BJ (cell line): ENCODE results near the gene USP38. TPM values are rescaled to one million over a fixed set of nuclear protein-coding genes. Genes with fewer than 3 reads are reported as not detected.

ENCODE experiments used
- CTCF ChIA-PET: fragments of 350-600 bp; formaldehyde crosslinking; extraction: SDS; loops from one replicate; lab custom pipeline; 2021; ENCODE audit warnings: antibody characterized with exemption, inconsistent platforms; lab: Yijun Ruan, JAX
- POLR2A ChIA-PET: fragments of 300-600 bp; sonication (Branson Sonifier 250); formaldehyde crosslinking; extraction: SDS; loops from one replicate; lab custom pipeline; 2021; ENCODE audit warnings: antibody characterized with exemption; lab: Charles Lee
- DNase-seq: peaks from one replicate; pipeline ENCODE4 v3.0.0-alpha.2; 2011; ENCODE audit warnings: low read depth
- H3K27me3 ChIP-seq: 2 replicates; pipeline ENCODE4 v1.6.0; 2011; ENCODE audit warnings: low read length; ENCODE audit not compliant: control insufficient read depth, insufficient read depth
- H3K36me3 ChIP-seq: 2 replicates; pipeline ENCODE4 v1.5.1; 2011; ENCODE audit warnings: low read length; ENCODE audit not compliant: control insufficient read depth, insufficient read depth
- H3K4me3 ChIP-seq: 2 replicates; pipeline ENCODE4 v1.5.1; 2011; ENCODE audit warnings: low read depth, mild to moderate bottlenecking, control low read depth, low read length
- polyA plus RNA-seq: library from polyadenylated mRNA; depleted of rRNA; stranded (reverse); fragments of >200 nt; gene quantifications from 2 replicates; pipeline ENCODE4 v1.2.3, GENCODE V29; 2011
- TF ChIP-seq, protein P1 (sequence below): IDR thresholded peaks from 2 replicates; pipeline ENCODE4 v1.5.1; 2011; ENCODE audit warnings: low read depth, mild to moderate bottlenecking, control low read depth, inconsistent platforms, low read length, moderate library complexity; ENCODE audit not compliant: insufficient read depth

The USP38 gene
- polyA plus RNA-seq, 1 experiment: 10.8 TPM

DNA sequence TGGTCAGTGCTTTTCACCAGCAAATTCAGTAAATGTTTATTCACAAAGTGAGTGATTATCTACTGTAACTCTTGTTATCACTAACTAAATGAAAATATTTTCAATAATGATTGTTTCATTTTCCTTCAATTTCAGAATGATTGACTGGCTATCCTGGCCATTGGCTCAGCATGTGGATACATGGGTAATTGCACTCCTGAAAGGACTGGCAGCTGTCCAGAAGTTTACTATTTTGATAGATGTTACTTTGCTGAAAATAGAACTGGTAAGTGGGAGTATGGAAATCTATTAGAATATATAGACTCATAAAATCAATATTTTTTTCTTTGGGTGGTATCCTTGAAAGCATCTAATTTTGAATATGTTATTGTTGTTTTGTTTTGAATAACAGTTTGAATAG is 10.9 kb downstream of the USP38 start:
- CTCF ChIA-PET: interaction anchor here (0.6 kb wide), 1 partner anchor 118 kb away, joined by 3 read pairs; no protein-coding TSS in a partner anchor

GRCh38 chr4:143196323-143196722 is 11.6 kb downstream of the USP38 start:
- DNase-seq: no peak
- H3K4me3 ChIP-seq: no peak overlapping the region
- H3K36me3 ChIP-seq: peaks cover 7% of the 10 kb centered on the region
- TF ChIP-seq, protein P1, sequence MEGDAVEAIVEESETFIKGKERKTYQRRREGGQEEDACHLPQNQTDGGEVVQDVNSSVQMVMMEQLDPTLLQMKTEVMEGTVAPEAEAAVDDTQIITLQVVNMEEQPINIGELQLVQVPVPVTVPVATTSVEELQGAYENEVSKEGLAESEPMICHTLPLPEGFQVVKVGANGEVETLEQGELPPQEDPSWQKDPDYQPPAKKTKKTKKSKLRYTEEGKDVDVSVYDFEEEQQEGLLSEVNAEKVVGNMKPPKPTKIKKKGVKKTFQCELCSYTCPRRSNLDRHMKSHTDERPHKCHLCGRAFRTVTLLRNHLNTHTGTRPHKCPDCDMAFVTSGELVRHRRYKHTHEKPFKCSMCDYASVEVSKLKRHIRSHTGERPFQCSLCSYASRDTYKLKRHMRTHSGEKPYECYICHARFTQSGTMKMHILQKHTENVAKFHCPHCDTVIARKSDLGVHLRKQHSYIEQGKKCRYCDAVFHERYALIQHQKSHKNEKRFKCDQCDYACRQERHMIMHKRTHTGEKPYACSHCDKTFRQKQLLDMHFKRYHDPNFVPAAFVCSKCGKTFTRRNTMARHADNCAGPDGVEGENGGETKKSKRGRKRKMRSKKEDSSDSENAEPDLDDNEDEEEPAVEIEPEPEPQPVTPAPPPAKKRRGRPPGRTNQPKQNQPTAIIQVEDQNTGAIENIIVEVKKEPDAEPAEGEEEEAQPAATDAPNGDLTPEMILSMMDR: no peak
- ChIA-PET POLR2A (no interaction called here), CTCF (interaction anchor here (0.6 kb wide), 1 partner anchor 117 kb away, joined by 3 read pairs; no protein-coding TSS in a partner anchor)
- H3K27me3 ChIP-seq: no peaks in the 10 kb centered on the region

More for the DNA sequence above, 10.9 kb downstream of the USP38 start:
- no peak overlapping the region for H3K4me3 ChIP-seq
- H3K36me3 ChIP-seq: peaks cover 7% of the 10 kb centered on the region
- no peak for DNase-seq
- POLR2A ChIA-PET: no interaction called here
- H3K27me3 ChIP-seq: no peaks in the 10 kb centered on the region
- TF ChIP-seq, protein P1: no peak

GRCh38 chr4:143199503-143199902 is 14.8 kb downstream of the USP38 start:
- TF ChIP-seq, protein P1: no peak
- DNase-seq: no peak
- Histone ChIP-seq H3K27me3 (no peaks in the 10 kb centered on the region), H3K36me3 (peaks cover 7% of the 10 kb centered on the region), H3K4me3 (no peak overlapping the region)
- POLR2A ChIA-PET: no interaction called here
- CTCF ChIA-PET: no interaction called here

DNA sequence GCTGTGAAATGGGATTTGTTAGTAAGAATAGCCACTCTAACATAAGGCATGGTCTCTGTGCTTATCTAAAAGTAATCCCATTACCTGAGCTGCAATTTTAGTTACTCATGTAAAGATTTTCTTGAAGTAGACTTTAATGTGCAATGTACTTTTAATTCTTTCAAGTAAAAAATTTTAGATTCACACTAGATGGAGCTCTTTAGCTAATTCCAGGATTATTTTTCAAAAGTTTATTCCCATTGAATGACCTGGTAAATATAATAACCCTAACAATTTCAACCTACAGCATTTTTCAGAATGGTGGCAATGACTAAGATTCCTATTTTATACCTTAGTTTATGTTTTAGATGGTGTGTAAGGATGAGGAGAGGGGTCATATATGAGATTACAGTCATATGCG is 18.1 kb downstream of the USP38 start:
- POLR2A ChIA-PET: no interaction called here
- TF ChIP-seq, protein P1: peak; percentile 21; the same call in 1 of the 2 replicates
- Histone ChIP-seq H3K36me3 (peaks cover 5% of the 10 kb centered on the region), H3K4me3 (no peak overlapping the region), H3K27me3 (no peaks in the 10 kb centered on the region)
- CTCF ChIA-PET: interaction anchor here (0.9 to 4.3 kb wide), 6 partner anchors 9 to 281 kb away, joined by 3 to 16 read pairs (median 7); no protein-coding TSS in a partner anchor
- DNase-seq: no peak

DNA sequence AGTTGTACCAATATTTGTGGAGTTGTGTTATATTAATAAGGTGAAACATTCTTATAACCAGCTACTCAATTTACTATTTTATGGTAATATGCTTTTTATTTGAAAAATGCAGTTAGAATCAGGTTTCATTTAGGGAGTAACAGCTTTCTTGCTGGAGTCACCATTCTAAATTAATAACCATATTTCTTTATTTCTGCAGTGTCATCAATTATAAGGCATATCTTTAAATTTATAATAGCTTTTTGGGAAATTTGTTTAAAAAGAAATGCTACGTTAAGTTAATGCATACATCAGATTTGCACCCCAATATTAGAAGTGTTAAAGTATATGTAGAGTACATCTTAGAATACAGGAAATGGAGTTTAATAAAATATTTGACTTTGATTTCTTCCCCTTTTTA is 18.9 kb downstream of the USP38 start:
- CTCF ChIA-PET: interaction anchor here (1.3 to 4.3 kb wide), 5 partner anchors 10 to 281 kb away, joined by 5 to 16 read pairs (median 8); no protein-coding TSS in a partner anchor
- DNase-seq: no peak
- Histone ChIP-seq H3K4me3 (no peak overlapping the region), H3K27me3 (no peaks in the 10 kb centered on the region), H3K36me3 (peaks cover 1% of the 10 kb centered on the region)
- POLR2A ChIA-PET: no interaction called here
- TF ChIP-seq, protein P1: no peak
